HepG2 (cell line): ENCODE results near the gene SMIM22. TPM values are rescaled to one million over a fixed set of nuclear protein-coding genes. Genes with fewer than 3 reads are reported as not detected.

Experiments used
- ATAC-seq: fragments of 200-7000 bp; cut with Tn5 transposase; 3 replicates; pipeline ENCODE4 v1.9.1; 2020; ENCODE audit warnings: mild to moderate bottlenecking, moderate library complexity
- BruUV-seq: library from RNA; stranded (reverse); fragments of 400-500 nt; replicated peaks from 2 replicates; lab custom pipeline; 2021; lab: Mats Ljungman, UMichigan
- CTCF ChIA-PET: fragments of 300-600 bp; formaldehyde crosslinking; extraction: SDS; loops from one replicate; lab custom pipeline; 2021; ENCODE audit warnings: low total read pairs, inconsistent platforms, low intra/inter-chr PET ratio; lab: Yijun Ruan, JAX
- POLR2A ChIA-PET: fragments of 350-600 bp; sonication (Branson Sonifier 250); formaldehyde crosslinking; loops from one replicate; lab custom pipeline; 2020; ENCODE audit warnings: antibody characterized with exemption, inconsistent platforms; lab: Yijun Ruan, JAX
- DNase-seq: peaks from one replicate; pipeline ENCODE4 v3.0.0-alpha.2; 2015; ENCODE audit warnings: low spot score
- FAIRE-seq: peaks from 3 replicates; lab custom pipeline; 2011; peaks lifted over from hg19 to GRCh38; lab: Jason Lieb, UNC
- H2AFZ ChIP-seq: one replicate; pipeline ENCODE4 v1.6.1; 2011; ENCODE audit warnings: low read length, inconsistent platforms
- H3K27ac ChIP-seq: fragments of 300-600 bp; 3 replicates; pipeline ENCODE4 v1.8.0; 2011; ENCODE audit warnings: mixed run types, mild to moderate bottlenecking, mixed read lengths, low read length, inconsistent platforms; ENCODE audit not compliant: insufficient read depth; ENCODE audit errors: extremely low read length
- H3K27me3 ChIP-seq, 2 experiments: fragments of 200-600 bp in 1 of 2; 2 replicates in 1 of 2; 3 replicates in 1 of 2; pipeline versions ENCODE4 v1.6.0 to v1.8.0; 2011; ENCODE audit warnings: low read length in 2 of 2, mild to moderate bottlenecking in 2 of 2, moderate library complexity in 2 of 2, inconsistent platforms in 1 of 2; ENCODE audit not compliant: insufficient read depth in 2 of 2, control insufficient read depth in 1 of 2
- H3K36me3 ChIP-seq, 2 experiments: fragments of 200-600 bp in 1 of 2; replicated peaks in 1 of 2; 2 replicates in 1 of 2; 3 replicates in 1 of 2; pipeline versions ENCODE4 v1.5.1 to v1.8.0; 2011; ENCODE audit warnings: low read length in 2 of 2, inconsistent platforms in 1 of 2; ENCODE audit not compliant: insufficient read depth in 2 of 2, control insufficient read depth in 1 of 2
- H3K4me1 ChIP-seq: 2 replicates; pipeline ENCODE4 v1.5.1; 2012; ENCODE audit warnings: low read length, inconsistent platforms; ENCODE audit not compliant: insufficient read depth
- H3K4me2 ChIP-seq: 2 replicates; pipeline ENCODE4 v1.6.0; 2011; ENCODE audit warnings: low read depth, low read length, inconsistent platforms
- H3K4me3 ChIP-seq, 3 experiments: fragments of 200-600 bp in 1 of 3; sonication (generic), shearing (Covaris generic) in 1 of 3; replicated peaks in 1 of 3; 2 replicates each; pipeline ENCODE4 v1.5.1; 2011 to 2016; ENCODE audit warnings: low read length in 3 of 3, inconsistent platforms in 2 of 3, low read depth in 2 of 3, mild to moderate bottlenecking in 2 of 3, control low read depth in 1 of 3, mixed read lengths in 1 of 3; ENCODE audit not compliant: insufficient read depth in 1 of 3
- H3K79me2 ChIP-seq: one replicate; pipeline ENCODE4 v1.6.1; 2011; ENCODE audit warnings: low read length, inconsistent platforms; ENCODE audit not compliant: insufficient read depth
- H3K9ac ChIP-seq: 2 replicates; pipeline ENCODE4 v1.6.0; 2011; ENCODE audit warnings: mild to moderate bottlenecking, low read depth, low read length, inconsistent platforms; ENCODE audit not compliant: insufficient read depth
- H3K9me3 ChIP-seq: 2 replicates; pipeline ENCODE4 v1.5.1; 2012; ENCODE audit warnings: mild to moderate bottlenecking, low read length
- H4K20me1 ChIP-seq: 2 replicates; pipeline ENCODE4 v1.6.0; 2011; ENCODE audit warnings: inconsistent platforms, mild to moderate bottlenecking, low read length, moderate library complexity; ENCODE audit not compliant: insufficient read depth
- BORCS8-MEF2B ChIP-seq: sonication (generic); formaldehyde crosslinking; IDR thresholded peaks from 2 replicates; pipeline ENCODE4 v1.8.0; 2022; ENCODE audit warnings: mild to moderate bottlenecking, missing genetic modification reagents
- HBP1 ChIP-seq: IDR thresholded peaks from 2 replicates; pipeline ENCODE4 v1.6.1; 2016; ENCODE audit warnings: low read depth, control low read depth
- NCOA1 ChIP-seq: sonication (generic); formaldehyde crosslinking; IDR thresholded peaks from 2 replicates; pipeline ENCODE4 v1.9.0; 2021; ENCODE audit warnings: missing genetic modification reagents
- NR0B2 ChIP-seq: sonication (generic); formaldehyde crosslinking; IDR thresholded peaks from 2 replicates; pipeline ENCODE4 v1.4.0; 2020; ENCODE audit warnings: mild to moderate bottlenecking, missing genetic modification reagents
- PAF1 ChIP-seq: IDR thresholded peaks from 2 replicates; pipeline ENCODE4 v1.6.1; 2016; ENCODE audit warnings: missing genetic modification reagents, missing compliant biosample characterization
- RXRB ChIP-seq: IDR thresholded peaks from 2 replicates; pipeline ENCODE4 v1.6.1; 2016; ENCODE audit warnings: borderline replicate concordance, missing genetic modification reagents, missing compliant biosample characterization
- SNAPC2 ChIP-seq: sonication (generic); formaldehyde crosslinking; IDR thresholded peaks from 2 replicates; pipeline ENCODE4 v1.8.1; 2022; ENCODE audit warnings: mild to moderate bottlenecking, missing genetic modification reagents
- TOPORS ChIP-seq: sonication (generic); formaldehyde crosslinking; IDR thresholded peaks from 2 replicates; pipeline ENCODE4 v1.8.0; 2023; ENCODE audit warnings: mild to moderate bottlenecking, missing genetic modification reagents
- ZBTB37 ChIP-seq: sonication (generic); formaldehyde crosslinking; IDR thresholded peaks from 2 replicates; pipeline ENCODE4 v1.4.0; 2020; ENCODE audit warnings: mild to moderate bottlenecking, missing genetic modification reagents
- ZKSCAN1 ChIP-seq: fragments of 150-350 bp; IDR thresholded peaks from 2 replicates; pipeline ENCODE4 v1.6.1; 2014; ENCODE audit warnings: low read length
- ZNF121 ChIP-seq: sonication (generic); formaldehyde crosslinking; IDR thresholded peaks from 2 replicates; pipeline ENCODE4 v1.5.0; 2020; ENCODE audit warnings: mild to moderate bottlenecking, missing genetic modification reagents
- ZNF230 ChIP-seq: sonication (generic); formaldehyde crosslinking; IDR thresholded peaks from 2 replicates; pipeline ENCODE4 v1.4.0; 2020; ENCODE audit warnings: mild to moderate bottlenecking, missing genetic modification reagents
- WGBS: methylation state at CpG from one replicate; pipeline ENCODE4 v1.1.6; 2017; ENCODE audit warnings: low lambda C conversion rate; 5-methylcytosine and 5-hydroxymethylcytosine counted together
- in situ Hi-C: cut with HindIII; loops from 2 replicates; pipeline ENCODE4 v1.10.0; 2017; ENCODE audit warnings: low pct_unique_long_range_greater_than_20kb; ENCODE audit not compliant: extremely low pct_ligation_motif_present
- intact Hi-C: fragments of 100-400 bp; cut with micrococcal nuclease; formaldehyde crosslinking; loops from one replicate; pipeline ENCODE4 v1.10.0; 2022; ENCODE audit not compliant: unreplicated experiment
- polyA plus RNA-seq, 8 experiments: library from polyadenylated mRNA; depleted of rRNA in 3 of 8; stranded (reverse) in 7 of 8; unstranded in 1 of 8; fragments of >200 nt; fragmentation: Illumina TruSeq in 4 of 8; extraction: Trizol in 4 of 8; gene quantifications; 2 replicates each; pipeline versions ENCODE4 v1.2.1 to v1.2.3, GENCODE V29; 2011 to 2016; ENCODE audit warnings: low read depth in 4 of 8, missing spikeins in 1 of 8, mixed read lengths in 1 of 8; ENCODE audit not compliant: insufficient read depth in 1 of 8
- total RNA-seq, 5 experiments: library from RNA; depleted of rRNA; stranded (reverse); fragments of >200 nt; fragmentation: Illumina TruSeq; extraction: Trizol; gene quantifications; 2 replicates each; pipeline ENCODE4 v1.2.3, GENCODE V29; 2016; ENCODE audit warnings: low read depth in 1 of 5

The SMIM22 gene
- total and polyA plus RNA-seq, 2 of the 13 experiments (the other 11 are each of a cell fraction or from before 2014, with no cell fraction given), result not detected

- TF ChIP-seq PAF1 (no peak), ZNF121 (CRISPR knock-in tag) (peak; percentile 74), RXRB (CRISPR knock-in tag) (no peak)
- DNase-seq (no peak), ATAC-seq (no peak), FAIRE-seq (no peak)
- intact Hi-C loops, result no loop called here
- no peak overlapping the region for H3K27ac ChIP-seq
- H3K4me2 ChIP-seq, result no peak overlapping the region
- H2AFZ ChIP-seq, result no peak overlapping the region
- no peaks in the 10 kb centered on the region for H3K79me2 ChIP-seq
- no peaks in the 10 kb centered on the region for H3K9me3 ChIP-seq
- no peak overlapping the region for H3K4me3 ChIP-seq
- peaks cover 8% of the 10 kb centered on the region for H3K4me1 ChIP-seq
- BruUV-seq, result no TSS peak
- no peaks in the 10 kb centered on the region for H3K27me3 ChIP-seq
- ChIA-PET CTCF (no interaction called here), POLR2A (no interaction called here)
- H3K9ac ChIP-seq, result no peak overlapping the region
- in situ Hi-C loops, result no loop called here
- WGBS, result 96% methylated on average over 6 of the region's 6 CpGs
- no peaks in the 10 kb centered on the region for H4K20me1 ChIP-seq
- peaks cover 3 to 41% of the 10 kb centered on the region in 2 experiments; a peak in 4 of 5 replicates for H3K36me3 ChIP-seq
These were observed 11.1 kb downstream of the SMIM22 start for GRCh38 chr16:4806280-4806679.

- Histone ChIP-seq H3K4me2 (no peak overlapping the region), H3K4me1 (no peaks in the 10 kb centered on the region), H3K27ac (no peak overlapping the region), H3K79me2 (no peaks in the 10 kb centered on the region), H2AFZ (no peak overlapping the region), H3K4me3 (no peak overlapping the region), H4K20me1 (no peaks in the 10 kb centered on the region), H3K9me3 (no peaks in the 10 kb centered on the region), H3K36me3 (peaks cover 20 to 65% of the 10 kb centered on the region in 2 experiments), H3K27me3 (no peaks in the 10 kb centered on the region), H3K9ac (no peak overlapping the region)
- in situ Hi-C loops (no loop called here), intact Hi-C loops (no loop called here)
- CTCF ChIA-PET, result no interaction called here
- POLR2A ChIA-PET, result no interaction called here
- ATAC-seq (no peak; the same call in 1 of the 3 replicates), FAIRE-seq (no peak), DNase-seq (no peak)
- TF ChIP-seq HBP1 (no peak), ZNF230 (CRISPR knock-in tag) (no peak), NCOA1 (CRISPR knock-in tag) (no peak), ZBTB37 (CRISPR knock-in tag) (no peak), SNAPC2 (CRISPR knock-in tag) (no peak), BORCS8-MEF2B (CRISPR knock-in tag) (no peak), TOPORS (no peak), NR0B2 (no peak), ZKSCAN1 (no peak)
- BruUV-seq, result no TSS peak
- 95% methylated on average over 3 of the region's 3 CpGs for WGBS
These were observed 16.1 kb downstream of the SMIM22 start for GRCh38 chr16:4811242-4811641.
